ENCODE measurements around the gene ZNF750.

Gene ZNF750

GRCh38 chr17:82882715-82883418, 43.0 kb upstream of the ZNF750 start:
- DNase-seq (ENCODE audit: low read depth in 1 of 2, low spot score in 1 of 2) = no peak
- TF ChIP-seq POLR2AphosphoS5 (IDR thresholded peaks at IDR 0.05; ENCODE audit: low read depth) (no peak), CTCF (IDR thresholded peaks at IDR 0.05; ENCODE audit: insufficient read depth, low read length) (no peak), SPI1 (IDR thresholded peaks at IDR 0.05; ENCODE audit: borderline replicate concordance, low read depth) (no peak), GABPA (IDR thresholded peaks at IDR 0.05; ENCODE audit: low read depth) (no peak), REST (IDR thresholded peaks at IDR 0.05; ENCODE audit: insufficient replicate concordance, low read depth) (no peak)
- Histone ChIP-seq H3K27me3 (ENCODE audit: insufficient read depth, poor library complexity, severe bottlenecking) (no peaks in the 10 kb centered on the region), H3K27ac (replicated peaks) (no peak overlapping the region), H3K4me3 (replicated peaks; ENCODE audit: insufficient read depth, low read length) (no peak overlapping the region)

- no peak overlapping the region for H3K4me3 ChIP-seq (replicated peaks; ENCODE audit: insufficient read depth, low read length)
- DNase-seq (ENCODE audit: low read depth in 1 of 2, low spot score in 1 of 2) = no peak
- H3K27me3 ChIP-seq (ENCODE audit: insufficient read depth, poor library complexity, severe bottlenecking) = no peaks in the 10 kb centered on the region
- no peak overlapping the region for H3K27ac ChIP-seq (replicated peaks)
- TF ChIP-seq POLR2AphosphoS5 (IDR thresholded peaks at IDR 0.05; ENCODE audit: low read depth) (no peak), CTCF (IDR thresholded peaks at IDR 0.05; ENCODE audit: insufficient read depth, low read length) (no peak), REST (IDR thresholded peaks at IDR 0.05; ENCODE audit: insufficient replicate concordance, low read depth) (no peak), GABPA (IDR thresholded peaks at IDR 0.05; ENCODE audit: low read depth) (no peak), SPI1 (IDR thresholded peaks at IDR 0.05; ENCODE audit: borderline replicate concordance, low read depth) (no peak)
Observed at GRCh38 chr17:82881900-82882714, 42.3 kb upstream of the ZNF750 start.

GRCh38 chr17:82881324-82881823, 41.6 kb upstream of the ZNF750 start:
- TF ChIP-seq POLR2AphosphoS5 (IDR thresholded peaks at IDR 0.05; ENCODE audit: low read depth) = no peak
- no peak for TF ChIP-seq GABPA (IDR thresholded peaks at IDR 0.05; ENCODE audit: low read depth)
- TF ChIP-seq SPI1 (IDR thresholded peaks at IDR 0.05; ENCODE audit: borderline replicate concordance, low read depth) = no peak
- no peak for DNase-seq (ENCODE audit: low read depth in 1 of 2, low spot score in 1 of 2)
- no peak overlapping the region for H3K27ac ChIP-seq (replicated peaks)
- H3K4me3 ChIP-seq (replicated peaks; ENCODE audit: insufficient read depth, low read length) = no peak overlapping the region
- no peaks in the 10 kb centered on the region for H3K27me3 ChIP-seq (ENCODE audit: insufficient read depth, poor library complexity, severe bottlenecking)

Measured in HL-60 (cell line).